ENCODE data around the gene KCND3. TPM values are rescaled to one million over a fixed set of nuclear protein-coding genes. Genes with fewer than 3 reads are reported as not detected.

KCND3 gene
- total RNA-seq, 4 donors from 2014 or later, result 2.4 to 6.0 (median 3.9) TPM

- TF ChIP-seq POLR2A (IDR thresholded peaks at IDR 0.05), result no peak
- TF ChIP-seq CTCF (IDR thresholded peaks at IDR 0.05), result no peak
- no peak overlapping the region for H3K27ac ChIP-seq
- no peaks in the 10 kb centered on the region for H3K36me3 ChIP-seq
- H3K9me3 ChIP-seq, result no peaks in the 10 kb centered on the region
- intact Hi-C loops (cut with DNase I), result no loop called here
- H3K27me3 ChIP-seq, result peaks cover 0 to 17% (median 0%) of the 10 kb centered on the region in 4 donors
- no peak for DNase-seq
- H3K4me3 ChIP-seq, result no peak overlapping the region
- no peaks in the 10 kb centered on the region for H3K4me1 ChIP-seq
- 81 to 82% methylated on average over 3 of the region's 3 CpGs for WGBS, 2 donors
Measured at GRCh38 chr1:111891566-111891965, 97.9 kb downstream of the KCND3 start.

GRCh38 chr1:111888740-111889376 lies 100.6 kb downstream of the KCND3 start:
- Histone ChIP-seq H3K27me3 (peaks cover 0 to 13% (median 0%) of the 10 kb centered on the region in 4 donors), H3K9me3 (no peaks in the 10 kb centered on the region), H3K4me3 (no peak overlapping the region), H3K27ac (no peak overlapping the region), H3K36me3 (no peaks in the 10 kb centered on the region), H3K4me1 (no peaks in the 10 kb centered on the region)
- WGBS, 2 donors, result 50 to 52% methylated on average over 3 to 6 of the region's 8 CpGs
- DNase-seq, result no peak
- intact Hi-C loops (cut with DNase I), result no loop called here
- TF ChIP-seq CTCF (IDR thresholded peaks at IDR 0.05), result no peak
- no peak for TF ChIP-seq POLR2A (IDR thresholded peaks at IDR 0.05)

DNA sequence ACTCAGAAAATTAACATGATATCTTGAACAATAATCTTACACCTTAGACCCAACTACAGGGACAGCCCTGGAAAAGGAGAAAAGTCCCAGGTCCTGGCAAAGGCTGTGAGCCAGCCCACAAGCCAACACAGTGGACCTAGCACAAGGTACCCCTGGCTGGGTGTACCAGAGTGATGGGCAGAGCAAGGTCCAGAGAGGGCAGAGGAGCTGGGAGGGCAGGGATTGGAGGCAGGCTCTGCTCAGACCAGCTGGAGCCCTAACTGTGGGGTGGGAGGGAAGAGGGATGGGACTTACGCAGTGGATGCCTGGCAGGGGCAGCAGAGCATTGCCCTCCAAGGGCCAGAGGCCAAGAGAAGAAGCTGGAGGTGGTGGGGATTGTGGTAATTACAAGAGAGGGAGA lies 101.6 kb downstream of the KCND3 start:
- intact Hi-C loops (cut with DNase I), result no loop called here
- Histone ChIP-seq H3K9me3 (no peaks in the 10 kb centered on the region), H3K27me3 (peaks cover 0 to 13% (median 0%) of the 10 kb centered on the region in 4 donors), H3K4me3 (no peak overlapping the region), H3K36me3 (no peaks in the 10 kb centered on the region), H3K27ac (no peak overlapping the region), H3K4me1 (peaks cover 0 to 2% (median 0%) of the 10 kb centered on the region in 3 donors)
- WGBS, 2 donors, result 92 to 94% methylated on average over 1 of the region's 1 CpG
- TF ChIP-seq CTCF (IDR thresholded peaks at IDR 0.05) (no peak), POLR2A (IDR thresholded peaks at IDR 0.05) (no peak)
- DNase-seq, result no peak

DNA sequence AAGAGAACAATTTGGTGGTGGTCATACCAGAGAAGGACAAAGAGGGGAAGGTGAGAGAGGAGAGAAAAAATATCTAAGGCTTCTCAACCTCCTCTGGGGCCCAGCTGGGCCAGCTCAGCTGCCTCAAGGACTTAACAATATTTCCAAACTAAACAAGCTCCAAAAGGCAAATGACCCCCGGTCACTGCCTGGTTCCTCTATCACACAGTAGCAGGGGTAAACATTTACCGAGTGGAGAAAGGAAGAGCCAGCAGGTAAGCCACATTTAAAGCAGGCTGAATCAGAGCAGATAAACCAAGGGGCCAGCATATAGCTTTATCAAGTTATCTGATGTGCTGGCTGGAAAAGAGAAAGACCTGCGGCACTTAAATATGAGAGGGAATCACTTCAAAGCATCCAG lies 102.1 kb downstream of the KCND3 start:
- intact Hi-C loops (cut with DNase I), result no loop called here

More for the DNA sequence above, 102.1 kb downstream of the KCND3 start:
- Histone ChIP-seq H3K9me3 (no peaks in the 10 kb centered on the region), H3K4me1 (peaks cover 0 to 7% (median 0%) of the 10 kb centered on the region in 3 donors), H3K27ac (no peak overlapping the region), H3K4me3 (no peak overlapping the region), H3K27me3 (peaks cover 0 to 13% (median 0%) of the 10 kb centered on the region in 4 donors), H3K36me3 (no peaks in the 10 kb centered on the region)
- DNase-seq, result no peak
- WGBS, 2 donors, result 64% methylated on average over 3 of the region's 3 CpGs
- TF ChIP-seq POLR2A (IDR thresholded peaks at IDR 0.05) (no peak), CTCF (IDR thresholded peaks at IDR 0.05) (no peak)
